ENCODE measurements around the gene NDUFA11. TPM values are rescaled to one million over a fixed set of nuclear protein-coding genes. Genes with fewer than 3 reads are reported as not detected.

The NDUFA11 gene
- 235 and 266 TPM in 2 replicates for total RNA-seq

DNA sequence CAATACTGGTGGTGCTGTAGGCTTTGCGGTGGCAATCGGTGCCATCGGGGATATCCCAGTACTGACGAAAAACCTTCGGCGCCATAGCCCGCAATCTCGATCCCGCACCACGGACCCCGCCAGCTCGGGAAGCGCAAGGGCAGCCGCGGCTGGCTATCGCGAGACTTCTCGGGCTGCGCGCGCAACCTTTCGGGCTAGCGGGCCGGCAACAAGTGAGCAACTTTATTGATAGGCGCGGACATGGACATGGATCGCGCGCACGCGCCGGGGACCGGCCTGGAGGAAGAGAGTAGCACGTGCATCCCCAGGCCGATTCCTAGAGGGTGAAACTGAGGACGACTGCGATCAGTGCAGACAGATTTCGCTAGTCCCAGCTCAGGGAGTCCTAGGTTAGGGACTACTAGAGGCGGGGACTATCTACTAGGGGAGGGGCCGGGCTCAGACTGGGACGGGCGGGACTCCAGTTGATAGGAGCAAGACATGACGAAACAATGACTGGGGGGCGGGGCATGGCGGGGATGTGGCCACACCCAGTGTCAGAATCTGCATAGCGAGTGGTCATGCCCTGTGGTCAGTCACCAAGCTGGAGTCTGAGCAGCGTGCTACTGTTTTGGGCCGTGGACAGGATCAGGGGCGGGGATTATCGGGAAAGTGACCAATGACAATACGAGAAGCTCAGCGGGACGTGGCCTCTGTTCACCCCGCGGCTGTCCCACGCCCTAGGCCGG is at the start of gene NDUFA11:
Gene NDUFA11, minus strand, starts transcription at position 167 of the 728 bp plus-strand sequence. Its CDS starts 82 bp downstream, at position 85.

DNA sequence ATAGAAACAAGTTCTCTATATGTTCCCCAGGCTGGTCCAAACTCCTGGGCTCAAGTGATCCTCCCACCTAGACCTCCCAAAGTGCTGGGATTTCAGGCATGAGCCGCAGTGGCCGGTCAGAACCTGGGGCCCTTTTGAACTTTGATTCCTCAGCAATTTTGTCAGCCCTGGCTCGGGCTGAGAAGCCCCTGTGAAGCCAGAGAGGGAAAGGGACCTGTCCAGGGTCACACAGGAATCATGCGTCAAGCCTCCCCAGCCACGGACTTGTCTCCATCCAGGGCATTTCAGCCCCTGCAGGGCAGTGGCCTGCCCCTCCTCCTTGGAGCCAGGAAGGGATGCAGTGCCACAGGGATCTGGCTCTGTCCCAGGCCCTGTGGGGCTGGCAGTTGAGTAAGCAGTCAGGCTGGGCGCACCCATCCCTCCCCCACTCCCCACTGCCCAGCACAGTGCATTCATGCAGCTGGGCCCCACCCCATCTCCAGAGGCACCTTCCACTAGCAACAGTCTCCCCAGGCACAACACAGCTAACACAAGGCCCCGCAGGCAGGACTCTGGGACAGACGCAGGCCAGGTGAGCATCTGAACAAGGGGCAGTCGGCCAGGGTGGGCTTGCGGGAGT is 10.3 kb upstream of the NDUFA11 start, which contains the start of gene CAPS:
Gene CAPS, plus strand, starts transcription at position 516 of the 619 bp plus-strand sequence. CDS start 153 bp downstream, outside the sequence.

DNA sequence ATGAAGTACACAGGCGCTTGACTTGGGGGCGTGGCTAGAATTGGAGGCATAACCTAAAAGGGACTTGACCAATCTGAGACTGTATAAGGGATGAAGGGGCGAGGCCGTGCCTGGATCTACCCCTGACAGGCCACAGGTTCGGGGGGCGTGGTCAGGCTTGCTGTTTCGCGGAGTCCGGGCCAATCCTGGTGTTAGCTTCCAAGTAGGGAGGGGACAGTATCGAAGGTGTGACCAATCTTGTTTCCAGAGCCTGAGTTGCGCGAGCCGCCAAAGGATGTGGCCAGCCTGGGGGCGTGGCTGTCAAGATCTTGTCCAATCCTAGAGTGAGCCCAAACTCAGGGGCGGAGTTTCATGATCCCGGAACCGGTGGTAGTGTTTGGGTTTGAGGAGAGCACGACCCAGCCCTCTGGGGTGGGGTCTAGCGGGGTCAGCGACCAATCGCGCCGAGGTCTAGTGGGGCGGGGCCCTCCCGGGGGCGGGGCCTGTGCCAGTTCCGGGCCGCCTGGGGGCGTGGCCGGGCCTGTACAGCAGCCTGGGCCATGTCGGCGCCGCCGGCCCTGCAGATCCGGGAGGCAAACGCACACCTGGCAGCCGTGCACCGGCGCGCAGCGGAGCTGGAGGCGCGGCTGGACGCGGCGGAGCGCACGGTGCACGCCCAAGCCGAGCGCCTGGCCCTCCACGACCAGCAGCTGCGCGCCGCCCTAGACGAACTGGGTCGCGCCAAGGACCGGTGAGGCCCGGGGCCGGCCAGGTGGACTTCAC is 943 bp upstream of the NDUFA11 start, which contains the start of gene VMAC:
Gene VMAC, plus strand, starts transcription at position 521 of the 762 bp plus-strand sequence. Its CDS starts 19 bp downstream, at position 540.

DNA sequence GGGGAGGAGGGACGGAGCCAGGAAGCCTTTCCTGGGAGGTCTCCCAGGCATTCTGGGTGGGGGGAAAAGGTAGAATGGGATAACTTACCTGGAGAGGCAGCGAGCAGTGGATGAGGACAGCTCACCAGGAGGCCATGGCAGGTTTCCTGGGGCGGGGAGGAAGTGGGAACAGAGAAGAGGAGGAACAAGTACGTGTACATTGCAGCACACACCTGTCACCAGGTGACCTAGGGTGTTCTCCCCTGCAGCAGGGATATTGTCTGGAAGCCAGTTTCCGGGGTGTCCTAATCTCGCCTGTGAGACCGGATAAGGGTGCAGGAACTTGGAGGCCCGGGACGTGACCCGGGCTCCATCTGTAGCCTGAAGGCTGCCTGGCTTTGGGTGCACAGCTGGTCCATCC is 52.3 kb downstream of the NDUFA11 start, which contains the start of gene FUT3:
Gene FUT3, minus strand, starts transcription at position 148 of the 400 bp plus-strand sequence.

Other genes with a start within 250 kb of the NDUFA11 start
- gene MICOS13, start 223.3 kb downstream of the NDUFA11 start, total RNA-seq: 63.3 and 70.9 TPM in 2 replicates
- gene HSD11B1L, start 222.8 kb downstream of the NDUFA11 start, total RNA-seq: 5.3 and 8.4 TPM in 2 replicates
- 815 and 826 TPM in 2 replicates for gene RPL36, start 213.5 kb downstream of the NDUFA11 start, total RNA-seq
- gene LONP1, start 183.6 kb downstream of the NDUFA11 start, total RNA-seq: 69.6 and 119 TPM in 2 replicates
- gene CATSPERD, start 183.2 kb downstream of the NDUFA11 start, total RNA-seq: not detected in 2 replicates
- 0.19 and 0.27 TPM in 2 replicates for gene PRR22, start 119.0 kb downstream of the NDUFA11 start, total RNA-seq
- gene DUS3L, start 112.6 kb downstream of the NDUFA11 start, total RNA-seq: 25.2 and 33.4 TPM in 2 replicates
- 0.09 TPM in 1 of 2 replicates, not detected in the other for gene NRTN, start 98.7 kb downstream of the NDUFA11 start, total RNA-seq
- gene FUT6, start 64.1 kb downstream of the NDUFA11 start, total RNA-seq: not detected in 2 replicates
- not detected in 2 replicates for gene FUT3, start 52.3 kb downstream of the NDUFA11 start, total RNA-seq
- not detected in 2 replicates for gene FUT5, start 33.2 kb downstream of the NDUFA11 start, total RNA-seq
- gene VMAC, start 1.1 kb upstream of the NDUFA11 start, total RNA-seq: 3.2 and 4.8 TPM in 2 replicates
- gene CAPS, start 10.5 kb upstream of the NDUFA11 start, total RNA-seq: 1.3 and 3.5 TPM in 2 replicates
- gene RANBP3, start 74.3 kb upstream of the NDUFA11 start, total RNA-seq: 34.7 and 38.7 TPM in 2 replicates
- 3.8 and 6.8 TPM in 2 replicates for gene RFX2, start 206.7 kb upstream of the NDUFA11 start, total RNA-seq
- not detected in 2 replicates for gene ACSBG2, start 231.9 kb upstream of the NDUFA11 start, total RNA-seq

All from endothelial cell of coronary artery (primary cell).